A549 (cell line): ENCODE results near the gene UROC1. TPM values are rescaled to one million over a fixed set of nuclear protein-coding genes. Genes with fewer than 3 reads are reported as not detected.

Source experiments
- ATAC-seq, 2 experiments: fragments of 200-7000 bp in 1 of 2; fragments of >200 bp in 1 of 2; cut with Nextera tagmentation in 1 of 2; cut with Tn5 transposase in 1 of 2; 3 replicates each; pipeline versions ENCODE4 v1.8.0 to v1.9.1; 2018 to 2020; ENCODE audit warnings: mild to moderate bottlenecking in 1 of 2, moderate library complexity in 1 of 2
- CTCF ChIA-PET: fragments of 300-600 bp; sonication (Branson Sonifier 250); formaldehyde crosslinking; extraction: SDS; loops from one replicate; lab custom pipeline; 2021; ENCODE audit warnings: antibody characterized with exemption, inconsistent platforms; lab: Yijun Ruan, JAX
- POLR2A ChIA-PET: fragments of 350-600 bp; formaldehyde crosslinking; extraction: SDS; loops from one replicate; lab custom pipeline; 2021; ENCODE audit warnings: antibody characterized with exemption, inconsistent platforms; lab: Yijun Ruan, JAX
- DNase-seq, 2 experiments: peaks; one replicate each; pipeline versions ENCODE4 v3.0.0 to v3.0.0-alpha.2; 2011 to 2016; ENCODE audit warnings: low read depth in 1 of 2, low spot score in 1 of 2
- FAIRE-seq: peaks from 2 replicates; lab custom pipeline; 2011; peaks lifted over from hg19 to GRCh38; lab: Jason Lieb, UNC
- H3K27ac ChIP-seq, 2 experiments: fragments of >200 bp; sonication (Bioruptor Twin); formaldehyde crosslinking; 3 replicates each; pipeline ENCODE4 v1.5.1; 2016 to 2017
- H3K4me1 ChIP-seq: fragments of >200 bp; sonication (Bioruptor Twin); formaldehyde crosslinking; 3 replicates; pipeline ENCODE4 v1.6.1; 2016
- H3K4me2 ChIP-seq: fragments of >200 bp; sonication (Bioruptor Twin); formaldehyde crosslinking; 3 replicates; pipeline ENCODE4 v1.6.1; 2016
- H3K4me3 ChIP-seq: fragments of >200 bp; sonication (Bioruptor Twin); formaldehyde crosslinking; 3 replicates; pipeline ENCODE4 v1.5.1; 2016
- H3K9me3 ChIP-seq: fragments of >200 bp; sonication (Bioruptor Twin); formaldehyde crosslinking; 3 replicates; pipeline ENCODE4 v1.6.1; 2016
- CHD4 ChIP-seq: fragments of 200-600 bp; sonication (generic); IDR thresholded peaks from 2 replicates; pipeline ENCODE4 v1.6.1; 2016; ENCODE audit warnings: antibody characterized with exemption, mild to moderate bottlenecking, borderline replicate concordance
- EHF ChIP-seq: fragments of 250-450 bp; sonication (Bioruptor Pico); IDR thresholded peaks from 2 replicates; pipeline ENCODE4 v1.5.0; 2020; ENCODE audit warnings: mild to moderate bottlenecking
- EHMT2 ChIP-seq: fragments of 200-600 bp; sonication (generic); IDR thresholded peaks from 2 replicates; pipeline ENCODE4 v1.6.1; 2016; ENCODE audit warnings: antibody characterized with exemption, low read depth, mild to moderate bottlenecking, moderate library complexity
- ESRRA ChIP-seq: fragments of 150-350 bp; IDR thresholded peaks from 2 replicates; pipeline ENCODE4 v1.6.1; 2014; ENCODE audit warnings: mild to moderate bottlenecking, low read length, borderline replicate concordance
- FOSB ChIP-seq: fragments of 250-450 bp; sonication (Bioruptor Pico); IDR thresholded peaks from 2 replicates; pipeline ENCODE4 v1.5.0; 2020; ENCODE audit warnings: mild to moderate bottlenecking, moderate library complexity
- GATA3 ChIP-seq: IDR thresholded peaks from 2 replicates; pipeline ENCODE4 v1.6.1; 2012; ENCODE audit warnings: borderline replicate concordance
- MAFK ChIP-seq: fragments of 450-650 bp; IDR thresholded peaks from 2 replicates; pipeline ENCODE4 v1.6.1; 2014; ENCODE audit not compliant: partially characterized antibody
- MAZ ChIP-seq: fragments of 150-350 bp; IDR thresholded peaks from 2 replicates; pipeline ENCODE4 v1.6.1; 2014; ENCODE audit warnings: antibody characterized with exemption, low read depth, low read length, borderline replicate concordance
- NPAS2 ChIP-seq: fragments of 250-450 bp; sonication (Bioruptor Pico); IDR thresholded peaks from 2 replicates; pipeline ENCODE4 v1.8.0; 2022; ENCODE audit warnings: mild to moderate bottlenecking, moderate library complexity, borderline replicate concordance
- RAD21 ChIP-seq, 2 experiments: fragments of >200 bp in 1 of 2; sonication (Bioruptor Twin) in 1 of 2; formaldehyde crosslinking in 1 of 2; IDR thresholded peaks in 1 of 2; conservative IDR thresholded peaks in 1 of 2; 2 replicates in 1 of 2; 3 replicates in 1 of 2; pipeline ENCODE4 v1.6.1; 2012 to 2018; ENCODE audit warnings: inconsistent platforms in 1 of 2
- TP53 ChIP-seq: fragments of 250-450 bp; sonication (Bioruptor Pico); IDR thresholded peaks from 2 replicates; pipeline ENCODE4 v1.5.0; 2021; ENCODE audit warnings: mild to moderate bottlenecking, moderate library complexity
- ZC3H11A ChIP-seq: fragments of 450-650 bp; IDR thresholded peaks from 2 replicates; pipeline ENCODE4 v1.6.1; 2014; ENCODE audit warnings: antibody characterized with exemption, mild to moderate bottlenecking
- ZFP36 ChIP-seq: fragments of 450-650 bp; IDR thresholded peaks from 2 replicates; pipeline ENCODE4 v1.6.1; 2014; ENCODE audit warnings: borderline replicate concordance; ENCODE audit not compliant: partially characterized antibody
- ZNF302 ChIP-seq: fragments of 250-450 bp; sonication (Bioruptor Pico); IDR thresholded peaks from 2 replicates; pipeline ENCODE4 v1.9.0; 2021; ENCODE audit warnings: inconsistent platforms, mild to moderate bottlenecking, moderate library complexity
- ZSCAN20 ChIP-seq: fragments of 250-450 bp; sonication (Bioruptor Pico); IDR thresholded peaks from 2 replicates; pipeline ENCODE4 v1.8.0; 2022; ENCODE audit warnings: mild to moderate bottlenecking, moderate library complexity
- WGBS: methylation state at CpG from one replicate; pipeline ENCODE4 v1.1.6; 2017; ENCODE audit errors: missing lambda C conversion rate; 5-methylcytosine and 5-hydroxymethylcytosine counted together
- polyA plus RNA-seq, 4 experiments: library from polyadenylated mRNA; depleted of rRNA in 3 of 4; stranded (reverse); fragments of >200 nt; fragmentation: RNase III in 1 of 4; extraction: RNeasy Plus Mini Kit Qiagen cat#74134 plus additional on column Dnase treatment in 1 of 4; gene quantifications; 2 replicates in 3 of 4; 3 replicates in 1 of 4; pipeline ENCODE4 v1.2.3, GENCODE V29; 2011 to 2017
- TF ChIP-seq, protein P1 (sequence below): fragments of >200 bp; sonication (Bioruptor Twin); formaldehyde crosslinking; IDR thresholded peaks from 3 replicates; pipeline ENCODE4 v1.6.1; 2016
- TF ChIP-seq, protein P2 (sequence below): fragments of 250-450 bp; sonication (Bioruptor Pico); IDR thresholded peaks from 2 replicates; pipeline ENCODE4 v1.5.0; 2021; ENCODE audit warnings: mild to moderate bottlenecking, moderate library complexity, borderline replicate concordance
- TF ChIP-seq, protein P3 (sequence below): fragments of 200-600 bp; sonication (generic); IDR thresholded peaks from 2 replicates; pipeline ENCODE4 v1.6.1; 2016; ENCODE audit warnings: antibody characterized with exemption, mild to moderate bottlenecking, moderate library complexity

UROC1 gene
- polyA plus RNA-seq, 2 of the 4 experiments (the other 2 are of a cell fraction), result not detected

DNA sequence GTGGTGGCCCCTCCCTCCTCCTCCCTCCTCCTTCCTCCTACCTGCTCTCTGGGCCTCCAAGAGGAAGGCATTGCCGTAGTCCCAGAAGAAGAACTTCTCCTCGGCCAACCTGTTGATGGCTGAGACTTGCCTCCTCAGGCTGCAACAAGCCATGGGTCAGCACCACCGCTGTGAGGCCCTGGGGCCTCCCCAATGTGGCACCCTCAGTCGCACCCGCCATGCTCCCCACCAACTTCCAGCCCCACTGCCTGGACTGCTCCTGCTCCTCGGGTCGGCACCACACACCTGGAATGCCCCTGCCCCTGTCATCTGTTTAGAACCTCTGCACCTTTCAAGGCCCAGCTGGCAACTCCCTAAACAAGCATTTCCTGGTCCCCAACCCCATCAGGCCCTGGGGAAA is 17.6 kb downstream of the UROC1 start:
- H3K4me3 ChIP-seq, result no peak overlapping the region
- no peaks in the 10 kb centered on the region for H3K9me3 ChIP-seq
- no peak for FAIRE-seq
- H3K4me1 ChIP-seq, result no peaks in the 10 kb centered on the region
- TF ChIP-seq NPAS2 (no peak), GATA3 (no peak), EHMT2 (no peak), RAD21 (conservative IDR thresholded peaks at IDR 0.05 in 1 of 2, IDR thresholded peaks at IDR 0.05 in 1 of 2) (no peak), MAZ (no peak), ZSCAN20 (CRISPR knock-in tag) (no peak), EHF (CRISPR knock-in tag) (no peak), MAFK (no peak), ZNF302 (CRISPR knock-in tag) (no peak), FOSB (CRISPR knock-in tag) (no peak)
- TF ChIP-seq, protein P1, sequence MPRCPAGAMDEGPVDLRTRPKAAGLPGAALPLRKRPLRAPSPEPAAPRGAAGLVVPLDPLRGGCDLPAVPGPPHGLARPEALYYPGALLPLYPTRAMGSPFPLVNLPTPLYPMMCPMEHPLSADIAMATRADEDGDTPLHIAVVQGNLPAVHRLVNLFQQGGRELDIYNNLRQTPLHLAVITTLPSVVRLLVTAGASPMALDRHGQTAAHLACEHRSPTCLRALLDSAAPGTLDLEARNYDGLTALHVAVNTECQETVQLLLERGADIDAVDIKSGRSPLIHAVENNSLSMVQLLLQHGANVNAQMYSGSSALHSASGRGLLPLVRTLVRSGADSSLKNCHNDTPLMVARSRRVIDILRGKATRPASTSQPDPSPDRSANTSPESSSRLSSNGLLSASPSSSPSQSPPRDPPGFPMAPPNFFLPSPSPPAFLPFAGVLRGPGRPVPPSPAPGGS, result no peak
- TF ChIP-seq, protein P2, sequence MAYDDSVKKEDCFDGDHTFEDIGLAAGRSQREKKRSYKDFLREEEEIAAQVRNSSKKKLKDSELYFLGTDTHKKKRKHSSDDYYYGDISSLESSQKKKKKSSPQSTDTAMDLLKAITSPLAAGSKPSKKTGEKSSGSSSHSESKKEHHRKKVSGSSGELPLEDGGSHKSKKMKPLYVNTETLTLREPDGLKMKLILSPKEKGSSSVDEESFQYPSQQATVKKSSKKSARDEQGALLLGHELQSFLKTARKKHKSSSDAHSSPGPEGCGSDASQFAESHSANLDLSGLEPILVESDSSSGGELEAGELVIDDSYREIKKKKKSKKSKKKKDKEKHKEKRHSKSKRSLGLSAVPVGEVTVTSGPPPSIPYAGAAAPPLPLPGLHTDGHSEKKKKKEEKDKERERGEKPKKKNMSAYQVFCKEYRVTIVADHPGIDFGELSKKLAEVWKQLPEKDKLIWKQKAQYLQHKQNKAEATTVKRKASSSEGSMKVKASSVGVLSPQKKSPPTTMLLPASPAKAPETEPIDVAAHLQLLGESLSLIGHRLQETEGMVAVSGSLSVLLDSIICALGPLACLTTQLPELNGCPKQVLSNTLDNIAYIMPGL (CRISPR knock-in tag), result no peak
- TF ChIP-seq, protein P3, sequence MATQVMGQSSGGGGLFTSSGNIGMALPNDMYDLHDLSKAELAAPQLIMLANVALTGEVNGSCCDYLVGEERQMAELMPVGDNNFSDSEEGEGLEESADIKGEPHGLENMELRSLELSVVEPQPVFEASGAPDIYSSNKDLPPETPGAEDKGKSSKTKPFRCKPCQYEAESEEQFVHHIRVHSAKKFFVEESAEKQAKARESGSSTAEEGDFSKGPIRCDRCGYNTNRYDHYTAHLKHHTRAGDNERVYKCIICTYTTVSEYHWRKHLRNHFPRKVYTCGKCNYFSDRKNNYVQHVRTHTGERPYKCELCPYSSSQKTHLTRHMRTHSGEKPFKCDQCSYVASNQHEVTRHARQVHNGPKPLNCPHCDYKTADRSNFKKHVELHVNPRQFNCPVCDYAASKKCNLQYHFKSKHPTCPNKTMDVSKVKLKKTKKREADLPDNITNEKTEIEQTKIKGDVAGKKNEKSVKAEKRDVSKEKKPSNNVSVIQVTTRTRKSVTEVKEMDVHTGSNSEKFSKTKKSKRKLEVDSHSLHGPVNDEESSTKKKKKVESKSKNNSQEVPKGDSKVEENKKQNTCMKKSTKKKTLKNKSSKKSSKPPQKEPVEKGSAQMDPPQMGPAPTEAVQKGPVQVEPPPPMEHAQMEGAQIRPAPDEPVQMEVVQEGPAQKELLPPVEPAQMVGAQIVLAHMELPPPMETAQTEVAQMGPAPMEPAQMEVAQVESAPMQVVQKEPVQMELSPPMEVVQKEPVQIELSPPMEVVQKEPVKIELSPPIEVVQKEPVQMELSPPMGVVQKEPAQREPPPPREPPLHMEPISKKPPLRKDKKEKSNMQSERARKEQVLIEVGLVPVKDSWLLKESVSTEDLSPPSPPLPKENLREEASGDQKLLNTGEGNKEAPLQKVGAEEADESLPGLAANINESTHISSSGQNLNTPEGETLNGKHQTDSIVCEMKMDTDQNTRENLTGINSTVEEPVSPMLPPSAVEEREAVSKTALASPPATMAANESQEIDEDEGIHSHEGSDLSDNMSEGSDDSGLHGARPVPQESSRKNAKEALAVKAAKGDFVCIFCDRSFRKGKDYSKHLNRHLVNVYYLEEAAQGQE, result no peak
- no peak overlapping the region for H3K27ac ChIP-seq
- 81% methylated on average over 5 of the region's 7 CpGs for WGBS
- POLR2A ChIA-PET, result no interaction called here
- DNase-seq, result no peak
- H3K4me2 ChIP-seq, result no peak overlapping the region
- no peak for ATAC-seq
- CTCF ChIA-PET, result interaction anchor here (0.5 kb wide), 1 partner anchor 23 kb away, joined by 3 read pairs; no protein-coding TSS in a partner anchor

DNA sequence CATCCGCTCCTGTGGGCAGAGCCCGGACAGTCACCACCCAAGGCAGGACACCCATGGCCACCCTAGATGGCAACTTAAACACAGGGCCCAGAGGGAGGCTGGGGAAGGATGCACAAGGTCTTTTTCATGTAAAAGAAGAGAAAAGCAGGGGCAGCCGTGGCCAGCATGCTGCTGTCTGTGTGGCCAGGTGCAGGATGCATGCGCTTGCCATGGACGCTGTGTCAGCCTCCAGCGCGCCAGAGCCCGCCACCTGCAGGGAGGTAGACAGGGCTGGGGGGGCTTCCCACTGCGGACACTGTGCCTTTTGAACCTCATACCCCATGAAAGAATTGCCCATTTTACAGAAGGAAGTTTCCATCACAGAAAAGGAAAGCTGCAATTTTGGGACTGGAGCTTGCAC is 18.2 kb downstream of the UROC1 start:
- Histone ChIP-seq H3K27ac (no peak overlapping the region), H3K4me1 (no peaks in the 10 kb centered on the region), H3K4me2 (no peak overlapping the region), H3K9me3 (no peaks in the 10 kb centered on the region), H3K4me3 (no peak overlapping the region)
- TF ChIP-seq ZC3H11A (no peak), EHMT2 (no peak), TP53 (no peak), ZSCAN20 (CRISPR knock-in tag) (no peak), EHF (CRISPR knock-in tag) (no peak), ZFP36 (no peak), CHD4 (no peak), ESRRA (no peak)
- ChIA-PET POLR2A (no interaction called here), CTCF (no interaction called here)
- no peak for DNase-seq
- no peak for ATAC-seq
- WGBS, result 90% methylated on average over 7 of the region's 9 CpGs
- FAIRE-seq, result no peak
